Fibroblast of villous mesenchyme (primary cell): ENCODE measurements around the gene JAG1. TPM values are rescaled to one million over a fixed set of nuclear protein-coding genes. Genes with fewer than 3 reads are reported as not detected.

Source experiments
- DNase-seq: peaks from one replicate; pipeline ENCODE4 v3.0.0-alpha.2; 2010; ENCODE audit warnings: low read depth
- H3K4me3 ChIP-seq: 2 replicates; pipeline ENCODE4 v1.5.1; 2011; ENCODE audit warnings: low read depth, mild to moderate bottlenecking, low read length
- CTCF ChIP-seq: IDR thresholded peaks from 2 replicates; pipeline ENCODE4 v1.5.1; 2012; ENCODE audit warnings: low read depth, mild to moderate bottlenecking, low read length; ENCODE audit not compliant: insufficient read depth
- total RNA-seq: library from RNA; depleted of rRNA; stranded (reverse); fragments of >200 nt; gene quantifications from 2 replicates; pipeline ENCODE4 v1.2.3, GENCODE V29; 2012

The JAG1 gene
- total RNA-seq, 1 donor = 12.1 TPM

- no peak overlapping the region for H3K4me3 ChIP-seq
- DNase-seq = peak; percentile 20
- no peak for TF ChIP-seq CTCF
Observed at GRCh38 chr20:10716855-10717254, 43.1 kb upstream of the JAG1 start.

GRCh38 chr20:10715035-10715434, 41.2 kb upstream of the JAG1 start:
- no peak for TF ChIP-seq CTCF
- peak; percentile 57 for DNase-seq
- no peak overlapping the region for H3K4me3 ChIP-seq

GRCh38 chr20:10714236-10714975, 40.6 kb upstream of the JAG1 start:
- H3K4me3 ChIP-seq = no peak overlapping the region
- no peak for TF ChIP-seq CTCF
- DNase-seq = no peak

- no peak for TF ChIP-seq CTCF
- no peak overlapping the region for H3K4me3 ChIP-seq
- DNase-seq = no peak
Observed at GRCh38 chr20:10713161-10713560, 39.4 kb upstream of the JAG1 start.

GRCh38 chr20:10711903-10712451, 38.2 kb upstream of the JAG1 start:
- H3K4me3 ChIP-seq = no peak overlapping the region
- no peak for TF ChIP-seq CTCF
- DNase-seq = no peak

- TF ChIP-seq CTCF = no peak
- no peak overlapping the region for H3K4me3 ChIP-seq
- no peak for DNase-seq
Observed at GRCh38 chr20:10710991-10711775, 37.4 kb upstream of the JAG1 start.
